H9 (cell line): Measurements from ENCODE around the gene METTL14. TPM values are rescaled to one million over a fixed set of nuclear protein-coding genes. Genes with fewer than 3 reads are reported as not detected.

Experiments used
- DNase-seq: peaks from one replicate; pipeline ENCODE4 v3.0.0-alpha.2; 2017
- H2AFZ ChIP-seq: one replicate; pipeline ENCODE4 v1.6.1; 2013; ENCODE audit warnings: mild to moderate bottlenecking, low read length, control low read depth, moderate library complexity
- H2AK5ac ChIP-seq: 2 replicates; pipeline ENCODE4 v1.6.1; 2013; ENCODE audit warnings: low read length, control low read depth, mixed read lengths; ENCODE audit not compliant: insufficient read length
- H2BK120ac ChIP-seq: one replicate; pipeline ENCODE4 v1.6.1; 2013; ENCODE audit warnings: low read depth, mild to moderate bottlenecking, low read length, control low read depth, inconsistent platforms; ENCODE audit not compliant: poor library complexity, severe bottlenecking
- H2BK12ac ChIP-seq: 2 replicates; pipeline ENCODE4 v1.6.1; 2013; ENCODE audit warnings: low read length, control low read depth, mixed read lengths, low read depth; ENCODE audit not compliant: insufficient read length
- H2BK15ac ChIP-seq: 2 replicates; pipeline ENCODE4 v1.6.1; 2013; ENCODE audit warnings: low read depth, low read length, control low read depth
- H2BK20ac ChIP-seq: one replicate; pipeline ENCODE4 v1.6.1; 2013; ENCODE audit warnings: low read depth, mild to moderate bottlenecking, low read length, control low read depth, inconsistent platforms; ENCODE audit not compliant: poor library complexity, severe bottlenecking
- H2BK5ac ChIP-seq: 2 replicates; pipeline ENCODE4 v1.6.1; 2013; ENCODE audit warnings: low read length, control low read depth, mixed read lengths; ENCODE audit not compliant: insufficient read length
- H3K14ac ChIP-seq: 2 replicates; pipeline ENCODE4 v1.6.1; 2013; ENCODE audit warnings: low read length, control low read depth; ENCODE audit not compliant: insufficient read depth
- H3K18ac ChIP-seq: 2 replicates; pipeline ENCODE4 v1.6.1; 2013; ENCODE audit warnings: low read depth, mild to moderate bottlenecking, mixed read lengths, low read length, control low read depth; ENCODE audit not compliant: insufficient read length
- H3K23ac ChIP-seq: 2 replicates; pipeline ENCODE4 v1.6.1; 2013; ENCODE audit warnings: low read length, control low read depth, mixed read lengths, low read depth; ENCODE audit not compliant: insufficient read length
- H3K23me2 ChIP-seq: 2 replicates; pipeline ENCODE4 v1.6.1; 2013; ENCODE audit warnings: low read depth, mild to moderate bottlenecking, mixed read lengths, low read length, control low read depth; ENCODE audit not compliant: insufficient read length, poor library complexity, severe bottlenecking
- H3K27ac ChIP-seq: 2 replicates; pipeline ENCODE4 v1.5.1; 2013; ENCODE audit warnings: low read length, control low read depth, mixed read lengths, low read depth; ENCODE audit not compliant: insufficient read length
- H3K27me3 ChIP-seq: 2 replicates; pipeline ENCODE4 v1.6.1; 2013; ENCODE audit warnings: low read length, control low read depth, inconsistent platforms; ENCODE audit not compliant: insufficient read depth
- H3K4ac ChIP-seq: 2 replicates; pipeline ENCODE4 v1.6.1; 2013; ENCODE audit warnings: low read depth, mild to moderate bottlenecking, control low read depth, inconsistent platforms, low read length, moderate library complexity
- H3K4me1 ChIP-seq: 2 replicates; pipeline ENCODE4 v1.6.1; 2013; ENCODE audit warnings: low read length, control low read depth, inconsistent platforms; ENCODE audit not compliant: insufficient read depth
- H3K4me2 ChIP-seq: 2 replicates; pipeline ENCODE4 v1.6.1; 2013; ENCODE audit warnings: low read length, control low read depth, mixed read lengths; ENCODE audit not compliant: insufficient read length, insufficient read depth
- H3K56ac ChIP-seq: 2 replicates; pipeline ENCODE4 v1.6.1; 2013; ENCODE audit warnings: low read depth, mild to moderate bottlenecking, mixed read lengths, low read length, control low read depth; ENCODE audit not compliant: insufficient read length
- H3K79me1 ChIP-seq: 2 replicates; pipeline ENCODE4 v1.6.1; 2013; ENCODE audit warnings: low read depth, mild to moderate bottlenecking, moderate library complexity, low read length, control low read depth, inconsistent platforms; ENCODE audit not compliant: insufficient read depth, poor library complexity, severe bottlenecking
- H3K79me2 ChIP-seq: 2 replicates; pipeline ENCODE4 v1.6.1; 2013; ENCODE audit warnings: low read length, control low read depth, inconsistent platforms; ENCODE audit not compliant: insufficient read depth
- H3K9ac ChIP-seq: 2 replicates; pipeline ENCODE4 v1.6.1; 2013; ENCODE audit warnings: low read length, control low read depth, mixed read lengths; ENCODE audit not compliant: insufficient read length; ENCODE audit errors: extremely low read depth
- H3K9me3 ChIP-seq: one replicate; pipeline ENCODE4 v1.6.1; 2013; ENCODE audit warnings: low read depth, low read length, inconsistent platforms; ENCODE audit not compliant: control insufficient read depth
- H3T11ph ChIP-seq: one replicate; pipeline ENCODE4 v1.6.1; 2013; ENCODE audit warnings: mild to moderate bottlenecking, low read length, control low read depth, inconsistent platforms
- H4K20me1 ChIP-seq: one replicate; pipeline ENCODE4 v1.6.1; 2013; ENCODE audit not compliant: control insufficient read depth, insufficient read length, insufficient read depth
- H4K5ac ChIP-seq: 2 replicates; pipeline ENCODE4 v1.6.1; 2013; ENCODE audit warnings: low read depth, mild to moderate bottlenecking, mixed read lengths, low read length, control low read depth; ENCODE audit not compliant: insufficient read length
- H4K8ac ChIP-seq: replicated peaks from 2 replicates; pipeline ENCODE4 v1.6.1; 2013; ENCODE audit warnings: low read length, control low read depth, mixed read lengths, low read depth; ENCODE audit not compliant: insufficient read length
- H4K91ac ChIP-seq: 2 replicates; pipeline ENCODE4 v1.6.1; 2013; ENCODE audit warnings: low read depth, mild to moderate bottlenecking, moderate library complexity, mixed read lengths, low read length, control low read depth; ENCODE audit not compliant: insufficient read length
- H3K27ac Mint-ChIP-seq, 3 experiments: 2 replicates in 2 of 3; 3 replicates in 1 of 3; pipeline ENCODE4 v1.8.0; 2020 to 2021; ENCODE audit warnings: mixed read lengths in 3 of 3, mild to moderate bottlenecking in 1 of 3, moderate library complexity in 1 of 3
- H3K27me3 Mint-ChIP-seq: 2 replicates; pipeline ENCODE4 v1.8.0; 2021; ENCODE audit warnings: low read depth, mild to moderate bottlenecking, moderate library complexity, mixed read lengths
- H3K36me3 Mint-ChIP-seq, 3 experiments: 2 replicates in 2 of 3; 3 replicates in 1 of 3; pipeline ENCODE4 v1.8.0; 2020 to 2021; ENCODE audit warnings: low read depth in 3 of 3, mixed read lengths in 3 of 3; ENCODE audit not compliant: insufficient read depth in 1 of 3
- H3K4me1 Mint-ChIP-seq, 2 experiments: 2 replicates each; pipeline ENCODE4 v1.8.0; 2020; ENCODE audit warnings: mixed read lengths in 2 of 2
- H3K4me3 Mint-ChIP-seq, 2 experiments: 2 replicates in 1 of 2; 3 replicates in 1 of 2; pipeline ENCODE4 v1.8.0; 2020 to 2021; ENCODE audit warnings: mild to moderate bottlenecking in 2 of 2, mixed read lengths in 2 of 2, moderate library complexity in 1 of 2
- H3K9me3 Mint-ChIP-seq, 2 experiments: 2 replicates in 1 of 2; 3 replicates in 1 of 2; pipeline ENCODE4 v1.8.0; 2020; ENCODE audit warnings: mild to moderate bottlenecking in 2 of 2, mixed read lengths in 2 of 2, moderate library complexity in 1 of 2
- WGBS: extraction: QIAGEN DNeasy Blood & Tissue Kit; methylation state at CpG from one replicate; pipeline ENCODE4 v1.1.7; 2013; ENCODE audit warnings: missing lambda C conversion rate, low lambda C conversion rate, mixed read lengths; ENCODE audit not compliant: insufficient read length; ENCODE audit errors: extremely low coverage; 5-methylcytosine and 5-hydroxymethylcytosine counted together
- total RNA-seq: library from RNA; stranded (reverse); gene quantifications from 2 replicates; pipeline ENCODE4 v1.2.1, GENCODE V29; 2021
- TF ChIP-seq, protein P1 (sequence below): fragments of 200-600 bp; sonication (generic); conservative IDR thresholded peaks from 3 replicates; pipeline ENCODE4 v1.8.0; 2021; ENCODE audit warnings: antibody characterized with exemption, mild to moderate bottlenecking

Gene METTL14
- total RNA-seq, 1 experiment from 2014 or later, result 53.3 TPM

GRCh38 chr4:118743867-118744266 is 58.7 kb downstream of the METTL14 start:
- TF ChIP-seq, protein P1, sequence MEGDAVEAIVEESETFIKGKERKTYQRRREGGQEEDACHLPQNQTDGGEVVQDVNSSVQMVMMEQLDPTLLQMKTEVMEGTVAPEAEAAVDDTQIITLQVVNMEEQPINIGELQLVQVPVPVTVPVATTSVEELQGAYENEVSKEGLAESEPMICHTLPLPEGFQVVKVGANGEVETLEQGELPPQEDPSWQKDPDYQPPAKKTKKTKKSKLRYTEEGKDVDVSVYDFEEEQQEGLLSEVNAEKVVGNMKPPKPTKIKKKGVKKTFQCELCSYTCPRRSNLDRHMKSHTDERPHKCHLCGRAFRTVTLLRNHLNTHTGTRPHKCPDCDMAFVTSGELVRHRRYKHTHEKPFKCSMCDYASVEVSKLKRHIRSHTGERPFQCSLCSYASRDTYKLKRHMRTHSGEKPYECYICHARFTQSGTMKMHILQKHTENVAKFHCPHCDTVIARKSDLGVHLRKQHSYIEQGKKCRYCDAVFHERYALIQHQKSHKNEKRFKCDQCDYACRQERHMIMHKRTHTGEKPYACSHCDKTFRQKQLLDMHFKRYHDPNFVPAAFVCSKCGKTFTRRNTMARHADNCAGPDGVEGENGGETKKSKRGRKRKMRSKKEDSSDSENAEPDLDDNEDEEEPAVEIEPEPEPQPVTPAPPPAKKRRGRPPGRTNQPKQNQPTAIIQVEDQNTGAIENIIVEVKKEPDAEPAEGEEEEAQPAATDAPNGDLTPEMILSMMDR, result no peak
- Histone ChIP-seq H3K79me1 (no peaks in the 10 kb centered on the region), H2BK20ac (no peak overlapping the region), H3K9ac (no peak overlapping the region), H3K14ac (no peak overlapping the region), H2AFZ (no peak overlapping the region), H3K27me3 (no peaks in the 10 kb centered on the region), H3K9me3 (no peaks in the 10 kb centered on the region), H3K4me2 (no peak overlapping the region), H3K4ac (no peak overlapping the region), H4K5ac (no peak overlapping the region), H2BK120ac (no peak overlapping the region), H3K27ac (no peak overlapping the region), H2BK15ac (no peak overlapping the region), H3K79me2 (no peaks in the 10 kb centered on the region), H2BK5ac (no peak overlapping the region), H2BK12ac (no peak overlapping the region), H2AK5ac (no peak overlapping the region), H4K91ac (no peak overlapping the region), H3T11ph (no peak overlapping the region), H3K23me2 (no peaks in the 10 kb centered on the region), H3K23ac (no peak overlapping the region), H4K20me1 (no peaks in the 10 kb centered on the region), H4K8ac (no peak overlapping the region), H3K18ac (no peak overlapping the region), H3K56ac (no peak overlapping the region), H3K4me1 (no peaks in the 10 kb centered on the region; the same call in 1 of the 2 replicates)
- DNase-seq, result no peak
- H3K4me3 Mint-ChIP-seq, result no peak overlapping the region
- no CpG with 5 or more reads among the region's 4 CpGs for WGBS
- H3K27ac Mint-ChIP-seq, result peak overlapping the region in 1 of 3 experiments; percentile 45; a peak in 1 of 7 replicates
- no peaks in the 10 kb centered on the region for H3K4me1 Mint-ChIP-seq
- no peaks in the 10 kb centered on the region for H3K27me3 Mint-ChIP-seq
- no peaks in the 10 kb centered on the region for H3K9me3 Mint-ChIP-seq
- peaks cover 16 to 51% (median 30%) of the 10 kb centered on the region in 3 experiments; a peak in 6 of 7 replicates for H3K36me3 Mint-ChIP-seq
